HT1080 (cell line): ENCODE results near the gene DEAF1. TPM values are rescaled to one million over a fixed set of nuclear protein-coding genes. Genes with fewer than 3 reads are reported as not detected.
"Not testable (repeated sequence)": the region's sequence is repeated elsewhere in the genome, so short reads cannot be mapped to it uniquely, and the experiment has no call there.

Source experiments
- DNase-seq: peaks from one replicate; pipeline ENCODE4 v3.0.0-alpha.2; 2015; ENCODE audit warnings: low read depth
- total RNA-seq: library from RNA; depleted of rRNA; stranded (reverse); fragments of >200 nt; shearing (Covaris generic); gene quantifications from 2 replicates; pipeline ENCODE4 v1.2.3, GENCODE V29; 2014

Gene DEAF1
- total RNA-seq, 1 experiment from 2014 or later = 64.5 TPM

GRCh38 chr11:702462-703461, 7.7 kb upstream of the DEAF1 start:
- peak; percentile 76 for DNase-seq

- no peak for DNase-seq
These were observed 6.9 kb upstream of the DEAF1 start for GRCh38 chr11:701741-702461.

DNA sequence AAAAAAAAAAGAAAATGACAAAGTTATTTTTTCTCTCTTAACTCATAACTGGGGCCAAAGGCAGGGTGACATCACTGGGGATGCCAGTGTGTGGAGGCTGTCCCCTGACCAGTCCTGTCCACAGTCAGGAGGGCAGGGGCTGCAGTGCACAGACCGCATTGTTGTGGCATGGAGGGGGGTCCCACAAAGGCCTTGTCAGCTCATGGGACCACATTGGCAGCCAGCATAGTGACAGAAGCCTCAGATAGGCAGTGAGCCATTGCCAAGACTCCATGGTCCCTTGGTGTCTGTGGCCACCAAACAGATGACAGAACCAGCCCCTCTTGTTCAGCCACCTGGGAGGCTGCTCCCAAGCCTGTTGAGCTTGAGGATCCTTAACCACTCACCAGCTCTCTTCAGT, 4.7 kb upstream of the DEAF1 start:
- DNase-seq = no peak

DNA sequence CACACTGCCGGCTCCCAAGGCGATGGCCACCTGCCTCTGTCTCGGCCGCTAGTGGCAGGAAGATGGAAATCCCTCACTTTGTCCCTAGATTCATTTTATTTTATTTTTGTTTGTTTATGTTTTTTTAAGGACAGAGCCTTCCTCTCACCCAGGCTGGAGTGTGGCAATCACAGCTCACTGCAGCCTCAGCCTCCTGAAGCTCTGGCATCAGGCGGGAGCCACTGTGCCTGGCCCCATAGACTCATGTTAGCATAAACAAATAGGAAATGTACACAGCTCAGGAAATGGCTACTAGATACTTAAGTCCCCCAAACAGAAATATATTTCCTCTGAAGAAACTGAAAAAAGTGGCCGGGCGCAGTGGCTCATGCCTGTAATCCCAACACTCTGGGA, 4.1 kb upstream of the DEAF1 start:
- no peak for DNase-seq

- no peak for DNase-seq
These were observed 3.6 kb upstream of the DEAF1 start for GRCh38 chr11:698493-699115.

DNA sequence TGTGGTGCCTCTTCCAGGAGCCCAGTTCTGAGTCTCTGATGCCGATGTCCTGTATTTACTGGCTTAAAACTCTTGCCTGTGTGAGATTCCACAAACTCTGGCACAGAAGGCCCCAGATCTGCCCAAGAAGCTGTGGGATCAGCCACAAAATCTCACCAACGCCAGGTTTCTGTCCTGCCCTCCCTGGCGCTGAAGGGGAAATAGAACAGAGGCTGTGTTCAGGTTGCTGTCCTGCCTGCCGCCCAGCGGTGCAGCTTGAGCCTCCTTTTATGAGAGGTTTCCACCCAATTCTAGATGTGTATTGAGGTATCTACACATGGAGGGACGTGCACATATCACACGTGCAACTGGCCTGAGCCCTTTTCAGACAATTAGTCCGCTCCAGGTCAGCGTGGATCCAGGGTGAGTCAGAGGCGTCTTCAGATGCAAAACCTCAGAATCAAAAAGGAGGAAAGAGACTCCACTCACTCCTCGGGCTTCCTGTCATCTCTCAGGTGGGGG, 2.8 kb upstream of the DEAF1 start:
- DNase-seq = peak; percentile 83

DNA sequence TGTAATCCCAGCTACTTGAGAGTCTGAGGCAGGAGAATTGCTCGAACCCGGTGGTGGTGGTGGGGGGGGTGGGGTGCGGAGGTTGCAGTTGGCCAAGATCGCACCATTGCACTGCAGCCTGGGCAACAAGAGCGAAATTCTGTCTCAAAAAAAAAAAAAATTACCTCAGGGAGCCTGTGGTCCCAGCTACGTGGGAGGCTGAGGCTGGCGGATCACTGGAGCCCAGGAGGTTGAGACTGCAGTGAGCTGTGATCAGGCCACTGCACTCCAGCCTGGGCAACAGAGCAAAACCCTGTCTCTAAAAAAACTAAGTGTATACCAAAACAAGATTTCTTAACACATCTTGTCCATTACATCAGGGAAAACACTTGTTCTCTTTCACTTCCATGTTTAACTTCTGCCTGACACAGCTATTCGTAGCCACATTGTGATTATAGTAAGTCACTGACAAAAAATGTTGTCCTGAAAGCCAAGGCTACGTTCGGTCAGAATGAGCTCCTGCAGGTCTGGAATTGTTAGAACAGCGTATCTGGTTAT, 2.0 kb upstream of the DEAF1 start:
- DNase-seq = peak; percentile 57

- DNase-seq = peak; percentile 96
These were observed 671 bp upstream of the DEAF1 start, which contains the start of gene TMEM80 for GRCh38 chr11:695538-696248. TSS of gene TMEM80 (plus strand) at chr11:695816. CDS start at chr11:695828, 12 bp downstream.

DNA sequence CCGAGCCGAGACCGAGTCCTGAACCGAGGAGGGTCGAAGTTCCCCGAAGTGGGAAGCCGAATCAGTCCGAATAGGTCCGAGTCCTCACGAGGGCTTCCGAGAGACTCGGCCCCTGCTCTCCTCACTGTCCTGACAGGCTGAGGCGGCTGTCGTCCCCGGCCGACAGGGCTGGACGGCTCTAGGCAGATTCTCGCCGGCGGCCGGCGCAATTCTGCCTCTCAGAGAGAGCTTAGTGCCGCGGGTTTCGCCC, 191 bp upstream of the DEAF1 start:
- no peak for DNase-seq

DNA sequence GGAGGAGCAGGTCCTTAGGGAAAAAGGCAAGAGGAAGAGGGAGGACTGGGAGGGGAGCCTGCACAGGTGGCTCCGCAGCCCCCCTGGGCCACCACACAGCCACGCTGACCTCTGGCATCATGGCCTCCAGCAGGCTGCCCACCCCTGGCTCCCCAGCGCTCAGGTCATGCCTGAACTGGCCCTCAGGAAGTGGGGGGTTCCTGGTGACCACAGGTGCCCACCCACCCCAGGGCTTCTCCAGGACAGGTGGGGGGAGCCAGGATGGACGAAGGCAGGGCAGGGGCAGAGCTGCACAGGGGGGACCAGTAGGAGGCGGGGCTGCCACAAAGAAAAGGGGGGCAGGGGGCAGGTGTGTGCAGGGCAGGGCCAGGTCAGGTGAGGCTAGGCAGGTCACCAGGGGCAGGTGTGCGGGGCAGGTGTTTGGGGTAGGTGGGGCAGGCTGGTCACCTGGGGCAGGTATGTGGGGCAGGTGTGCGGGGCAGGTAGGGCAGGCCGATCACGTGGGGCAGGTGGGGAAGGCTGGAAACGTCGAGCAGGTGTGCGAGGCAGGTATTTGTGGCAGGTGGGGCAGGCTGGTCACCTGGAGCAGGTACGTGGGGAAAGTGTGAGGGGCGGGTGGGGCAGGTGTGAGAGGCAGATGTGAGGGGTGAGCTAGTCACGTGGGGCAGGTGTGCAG, 997 bp downstream of the DEAF1 start:
- no peak for DNase-seq

DNA sequence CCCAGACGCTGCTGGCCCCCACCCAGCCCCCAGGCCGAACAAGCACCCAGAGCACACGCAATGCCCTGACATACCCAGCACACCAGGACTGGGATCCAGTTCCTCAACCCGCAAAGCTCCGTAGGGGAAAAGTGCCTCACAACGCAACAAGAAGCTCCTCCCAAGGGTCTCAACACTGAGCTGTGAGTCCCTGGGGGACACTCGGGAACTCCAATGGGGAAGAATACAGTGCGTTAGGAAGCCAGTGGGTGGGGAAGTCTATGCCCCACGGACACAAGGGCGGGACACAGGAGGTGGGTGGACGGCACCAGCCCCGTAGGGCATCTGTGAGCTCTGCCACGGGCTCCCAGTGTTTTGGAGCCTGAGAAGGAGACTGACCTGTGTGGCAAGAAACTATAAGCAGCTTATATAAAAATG, 1.6 kb downstream of the DEAF1 start:
- DNase-seq = no peak

DNA sequence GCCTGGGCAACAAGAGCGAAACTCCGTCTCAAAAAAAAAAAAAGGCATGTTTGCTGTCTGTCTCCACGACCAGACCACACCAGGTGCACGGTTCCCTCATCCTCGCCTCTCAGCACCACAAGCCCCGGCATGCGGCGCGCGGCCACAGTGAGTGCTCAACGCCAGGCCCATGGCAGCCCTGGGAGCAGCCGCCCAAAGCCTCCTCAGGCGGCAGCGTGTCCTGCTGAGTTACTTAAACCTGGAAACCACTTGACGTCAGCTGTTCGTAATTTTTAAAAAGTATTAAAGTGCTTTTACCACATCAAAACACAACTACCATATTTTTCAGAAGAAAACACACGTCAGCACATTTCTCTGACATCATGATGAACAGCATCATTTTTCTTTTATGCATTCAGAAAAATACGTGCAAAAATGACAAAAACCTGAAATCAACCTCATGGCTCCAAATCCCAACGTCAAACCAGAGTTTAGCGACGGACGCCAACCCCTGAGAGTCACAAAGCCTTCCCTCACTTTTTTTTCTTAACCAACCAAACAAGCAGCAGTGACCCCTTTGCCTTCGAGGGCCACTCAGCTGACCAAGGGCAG, 2.1 kb downstream of the DEAF1 start:
- DNase-seq = no peak

DNA sequence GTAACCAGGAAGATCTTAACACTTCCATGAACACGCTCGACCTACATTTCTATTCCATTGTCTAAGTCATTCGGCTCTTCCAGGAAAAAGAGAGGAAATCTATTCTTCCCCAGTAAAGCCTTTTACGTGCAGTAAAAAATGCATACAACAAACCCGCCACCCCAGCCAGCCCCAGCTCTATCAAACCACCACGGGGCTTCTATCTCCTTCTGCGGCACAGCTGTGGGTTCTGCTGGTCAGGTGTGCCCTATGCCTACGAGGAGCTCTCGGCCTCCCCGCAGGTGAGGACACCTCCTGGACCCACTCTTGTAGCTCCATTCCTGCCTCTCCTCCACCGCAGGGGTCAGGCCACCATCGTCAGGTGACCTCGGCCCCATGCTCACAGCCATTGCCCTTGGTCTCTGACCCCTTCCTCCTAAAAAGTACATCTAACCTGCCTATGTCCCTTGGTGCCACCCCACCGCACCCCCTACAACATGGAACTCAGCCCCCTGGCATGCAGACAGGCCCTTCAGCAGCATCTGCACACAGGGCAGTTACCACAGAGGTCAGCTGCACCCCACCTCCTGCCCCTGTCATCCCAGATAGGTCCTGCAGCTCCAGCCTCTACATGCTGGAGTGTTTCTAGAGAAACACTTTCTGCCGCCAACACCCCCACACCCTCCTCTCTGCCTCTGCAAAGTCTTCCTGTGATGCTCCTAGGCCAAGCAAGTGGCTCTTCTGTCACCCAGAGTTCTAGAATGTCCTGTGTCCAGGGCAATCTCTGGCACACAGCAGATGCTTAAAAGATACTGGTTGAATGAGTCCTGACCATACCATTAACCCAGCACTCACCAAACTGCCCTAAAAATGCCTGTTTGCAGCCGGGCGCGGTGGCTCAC, 3.1 kb downstream of the DEAF1 start:
- no peak for DNase-seq

DNA sequence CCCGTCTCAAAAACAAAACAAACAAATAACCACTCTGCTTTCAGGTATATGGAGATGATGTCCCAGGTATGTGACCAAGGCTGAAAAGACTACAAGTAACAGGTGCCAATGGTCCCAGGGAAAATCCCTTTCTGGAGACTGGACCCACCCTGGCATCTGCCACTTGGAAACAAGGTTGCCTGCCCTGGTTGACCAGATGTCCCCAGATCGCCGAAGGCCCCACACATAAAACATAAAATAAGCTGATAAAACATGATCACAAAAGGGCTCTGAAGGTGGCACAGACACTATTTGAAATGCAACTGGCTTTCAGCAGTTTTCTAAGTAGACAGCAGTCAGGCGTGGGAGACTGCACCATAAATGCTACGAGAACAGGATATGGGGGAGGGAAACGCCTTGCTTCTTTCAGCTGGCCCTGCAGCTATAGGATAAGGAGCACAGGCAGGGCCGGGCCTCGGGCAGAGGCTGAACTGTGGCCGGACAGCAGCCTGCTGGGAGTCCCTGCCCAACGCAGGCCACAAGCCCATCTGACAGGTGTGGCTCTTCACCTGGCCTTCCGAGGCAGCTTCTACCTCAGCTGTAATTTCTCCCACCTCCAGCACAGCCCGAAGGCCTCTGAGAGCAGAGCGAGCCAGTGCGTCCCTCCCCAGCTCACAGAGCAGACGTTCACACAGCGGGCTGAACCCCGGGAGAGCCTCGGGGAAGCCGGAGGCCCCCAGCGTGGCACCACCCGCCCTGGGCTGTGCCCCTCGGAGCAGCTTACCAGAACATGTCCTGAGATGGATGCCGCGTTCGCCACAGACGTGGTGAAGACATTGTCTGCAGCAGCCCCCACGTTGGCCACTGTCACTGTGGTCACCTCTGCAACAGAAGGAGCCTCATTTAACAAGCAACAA, 4.0 kb downstream of the DEAF1 start:
- DNase-seq = no peak

DNA sequence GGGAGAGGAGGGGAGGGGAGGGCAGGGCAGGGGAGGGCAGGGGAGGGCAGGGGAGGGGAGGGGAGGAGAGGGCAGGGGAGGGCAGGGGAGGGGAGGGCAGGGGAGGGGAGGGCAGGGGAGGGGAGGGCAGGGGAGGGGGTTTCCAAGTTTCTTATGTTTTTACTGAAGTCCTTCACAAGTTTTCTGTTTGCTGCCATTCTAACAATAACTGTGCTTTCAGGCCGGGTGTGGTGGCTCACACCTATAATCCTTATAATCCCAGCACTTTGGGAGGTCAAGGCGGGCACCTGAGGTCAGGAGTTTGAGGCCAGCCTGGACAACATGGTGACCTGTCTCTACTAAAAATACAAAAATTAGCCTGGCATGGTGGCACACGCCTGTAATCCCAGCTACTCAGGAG, 4.8 kb downstream of the DEAF1 start:
- not testable (repeated sequence) for DNase-seq

- DNase-seq = no peak
These were observed 5.4 kb downstream of the DEAF1 start for GRCh38 chr11:689625-690024.

DNA sequence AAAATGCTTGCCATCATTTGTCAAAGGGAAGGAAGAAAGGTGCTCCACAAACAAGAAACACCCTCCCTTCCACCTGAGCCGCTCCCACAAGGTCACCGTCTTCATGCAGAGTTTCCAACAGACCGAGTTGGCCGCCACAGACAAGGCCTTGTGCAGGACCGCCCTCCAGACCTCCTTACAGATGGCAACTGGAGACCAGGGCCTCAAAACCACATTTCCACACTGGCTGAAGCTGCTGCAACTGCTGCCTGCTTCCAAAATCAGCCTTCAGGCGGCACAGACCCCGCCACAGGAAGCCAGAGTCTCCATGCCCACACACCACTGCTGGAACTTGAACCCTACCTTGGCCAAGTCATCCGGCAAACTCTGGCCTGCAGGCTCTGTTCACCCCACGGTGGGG, 6.3 kb downstream of the DEAF1 start:
- DNase-seq = no peak

DNA sequence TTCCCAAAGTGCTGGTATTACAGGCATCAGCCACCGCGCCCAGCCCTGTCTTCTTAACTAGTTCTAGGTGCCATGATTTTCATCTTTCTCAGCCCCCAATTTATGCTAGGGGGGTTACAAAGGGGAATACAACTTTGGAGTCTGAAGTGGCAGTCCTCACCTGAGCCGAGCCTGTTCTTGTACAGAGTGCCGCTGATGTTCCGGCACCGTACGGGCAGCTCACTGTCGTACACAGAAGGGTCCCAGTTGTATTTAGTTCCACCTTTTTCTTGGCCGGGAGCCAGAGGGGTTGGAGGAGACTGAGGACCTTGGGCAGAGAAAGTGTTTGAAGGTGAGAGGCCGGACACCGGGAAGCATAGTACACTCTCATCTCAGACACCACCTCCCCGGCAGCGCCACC, 7.3 kb downstream of the DEAF1 start:
- DNase-seq = no peak
